ENCODE measurements around the gene CAPN3. TPM values are rescaled to one million over a fixed set of nuclear protein-coding genes. Genes with fewer than 3 reads are reported as not detected.

Gene CAPN3
- total RNA-seq, 1 donor from 2014 or later = 5.6 TPM

GRCh38 chr15:42402455-42403205 lies 43.3 kb downstream of the CAPN3 start:
- no peak for DNase-seq (ENCODE audit: extremely low spot score, unreplicated experiment)
- Mint-ChIP-seq H3K4me3 (ENCODE audit: unreplicated experiment) (no peak overlapping the region), H3K27me3 (ENCODE audit: unreplicated experiment) (no peaks in the 10 kb centered on the region), H3K9me3 (ENCODE audit: unreplicated experiment) (no peaks in the 10 kb centered on the region), H3K4me1 (ENCODE audit: unreplicated experiment) (no peaks in the 10 kb centered on the region), H3K27ac (ENCODE audit: unreplicated experiment) (no peak overlapping the region), H3K36me3 (ENCODE audit: unreplicated experiment) (peaks cover 4% of the 10 kb centered on the region)
- no peak for TF ChIP-seq CTCF (IDR thresholded peaks at IDR 0.05)

GRCh38 chr15:42403389-42403788 lies 44.1 kb downstream of the CAPN3 start:
- Mint-ChIP-seq H3K9me3 (ENCODE audit: unreplicated experiment) (no peaks in the 10 kb centered on the region), H3K4me3 (ENCODE audit: unreplicated experiment) (no peak overlapping the region), H3K4me1 (ENCODE audit: unreplicated experiment) (no peaks in the 10 kb centered on the region), H3K27me3 (ENCODE audit: unreplicated experiment) (no peaks in the 10 kb centered on the region), H3K36me3 (ENCODE audit: unreplicated experiment) (peaks cover 4% of the 10 kb centered on the region), H3K27ac (ENCODE audit: unreplicated experiment) (no peak overlapping the region)
- DNase-seq (ENCODE audit: extremely low spot score, unreplicated experiment) = no peak
- no peak for TF ChIP-seq CTCF (IDR thresholded peaks at IDR 0.05)

- Mint-ChIP-seq H3K4me3 (ENCODE audit: unreplicated experiment) (no peak overlapping the region), H3K36me3 (ENCODE audit: unreplicated experiment) (peaks cover 2% of the 10 kb centered on the region), H3K27me3 (ENCODE audit: unreplicated experiment) (no peaks in the 10 kb centered on the region), H3K4me1 (ENCODE audit: unreplicated experiment) (no peaks in the 10 kb centered on the region), H3K27ac (ENCODE audit: unreplicated experiment) (no peak overlapping the region), H3K9me3 (ENCODE audit: unreplicated experiment) (no peaks in the 10 kb centered on the region)
- DNase-seq (ENCODE audit: extremely low spot score, unreplicated experiment) = no peak
- no peak for TF ChIP-seq CTCF (IDR thresholded peaks at IDR 0.05)
These were observed 45.3 kb downstream of the CAPN3 start for GRCh38 chr15:42404461-42405235.

- Mint-ChIP-seq H3K27ac (ENCODE audit: unreplicated experiment) (no peak overlapping the region), H3K9me3 (ENCODE audit: unreplicated experiment) (no peaks in the 10 kb centered on the region), H3K36me3 (ENCODE audit: unreplicated experiment) (peaks cover 9% of the 10 kb centered on the region), H3K4me1 (ENCODE audit: unreplicated experiment) (no peaks in the 10 kb centered on the region), H3K27me3 (ENCODE audit: unreplicated experiment) (no peaks in the 10 kb centered on the region), H3K4me3 (ENCODE audit: unreplicated experiment) (no peak overlapping the region)
- TF ChIP-seq CTCF (IDR thresholded peaks at IDR 0.05) = no peak
- no peak for DNase-seq (ENCODE audit: extremely low spot score, unreplicated experiment)
These were observed 46.7 kb downstream of the CAPN3 start for GRCh38 chr15:42405863-42406482.

GRCh38 chr15:42408178-42408577 lies 48.9 kb downstream of the CAPN3 start:
- H3K4me3 Mint-ChIP-seq (ENCODE audit: unreplicated experiment) = no peak overlapping the region
- no peak overlapping the region for H3K27ac Mint-ChIP-seq (ENCODE audit: unreplicated experiment)
- peaks cover 15% of the 10 kb centered on the region for H3K36me3 Mint-ChIP-seq (ENCODE audit: unreplicated experiment)
- DNase-seq (ENCODE audit: extremely low spot score, unreplicated experiment) = no peak
- no peaks in the 10 kb centered on the region for H3K4me1 Mint-ChIP-seq (ENCODE audit: unreplicated experiment)
- TF ChIP-seq CTCF (IDR thresholded peaks at IDR 0.05) = no peak
- H3K27me3 Mint-ChIP-seq (ENCODE audit: unreplicated experiment) = no peaks in the 10 kb centered on the region
- H3K9me3 Mint-ChIP-seq (ENCODE audit: unreplicated experiment) = no peaks in the 10 kb centered on the region
